HG02973 (cell line): ENCODE measurements around the gene PTPRN2.
"Not testable (repeated sequence)": the region's sequence is repeated elsewhere in the genome, so short reads cannot be mapped to it uniquely, and the experiment has no call there.

Source experiments
- ATAC-seq: cut with Tn5 transposase; IDR thresholded peaks from one replicate; pipeline ENCODE4 v1.9.1; 2021; ENCODE audit warnings: moderate library complexity; ENCODE audit not compliant: unreplicated experiment

The PTPRN2 gene

GRCh38 chr7:158314394-158314793 lies 273.2 kb downstream of the PTPRN2 start:
- ATAC-seq: no peak

- ATAC-seq: no peak
These were observed 273.7 kb downstream of the PTPRN2 start for GRCh38 chr7:158313931-158314330.

GRCh38 chr7:158312789-158313188 lies 274.8 kb downstream of the PTPRN2 start:
- no peak for ATAC-seq

GRCh38 chr7:158311791-158312190 lies 275.8 kb downstream of the PTPRN2 start:
- no peak for ATAC-seq

GRCh38 chr7:158310924-158311666 lies 276.5 kb downstream of the PTPRN2 start:
- no peak for ATAC-seq

GRCh38 chr7:158309868-158310763 lies 277.5 kb downstream of the PTPRN2 start:
- no peak for ATAC-seq

- no peak for ATAC-seq
These were observed 279.6 kb downstream of the PTPRN2 start for GRCh38 chr7:158308001-158308400.

GRCh38 chr7:158304072-158304471 lies 283.6 kb downstream of the PTPRN2 start:
- not testable (repeated sequence) for ATAC-seq

- no peak for ATAC-seq
These were observed 284.5 kb downstream of the PTPRN2 start for GRCh38 chr7:158303121-158303520.

GRCh38 chr7:158302274-158303070 lies 285.2 kb downstream of the PTPRN2 start:
- no peak for ATAC-seq

- ATAC-seq: no peak
These were observed 286.4 kb downstream of the PTPRN2 start for GRCh38 chr7:158301207-158301606.

- no peak for ATAC-seq
These were observed 287.2 kb downstream of the PTPRN2 start for GRCh38 chr7:158300427-158300826.

- ATAC-seq: no peak
These were observed 288.0 kb downstream of the PTPRN2 start for GRCh38 chr7:158299607-158300006.

- ATAC-seq: no peak
These were observed 290.9 kb downstream of the PTPRN2 start for GRCh38 chr7:158296798-158297104.

- no peak for ATAC-seq
These were observed 291.4 kb downstream of the PTPRN2 start for GRCh38 chr7:158295966-158296797.

- ATAC-seq: not testable (repeated sequence)
These were observed 293.0 kb downstream of the PTPRN2 start for GRCh38 chr7:158294468-158295215.

- no peak for ATAC-seq
These were observed 294.7 kb downstream of the PTPRN2 start for GRCh38 chr7:158292948-158293347.

- ATAC-seq: no peak
These were observed 295.6 kb downstream of the PTPRN2 start for GRCh38 chr7:158291998-158292397.

- no peak for ATAC-seq
These were observed 297.7 kb downstream of the PTPRN2 start for GRCh38 chr7:158289761-158290523.
